ENCODE results near the gene MNAT1.
"Not testable (repeated sequence)": the region's sequence is repeated elsewhere in the genome, so short reads cannot be mapped to it uniquely, and the experiment has no call there.

The MNAT1 gene

DNA sequence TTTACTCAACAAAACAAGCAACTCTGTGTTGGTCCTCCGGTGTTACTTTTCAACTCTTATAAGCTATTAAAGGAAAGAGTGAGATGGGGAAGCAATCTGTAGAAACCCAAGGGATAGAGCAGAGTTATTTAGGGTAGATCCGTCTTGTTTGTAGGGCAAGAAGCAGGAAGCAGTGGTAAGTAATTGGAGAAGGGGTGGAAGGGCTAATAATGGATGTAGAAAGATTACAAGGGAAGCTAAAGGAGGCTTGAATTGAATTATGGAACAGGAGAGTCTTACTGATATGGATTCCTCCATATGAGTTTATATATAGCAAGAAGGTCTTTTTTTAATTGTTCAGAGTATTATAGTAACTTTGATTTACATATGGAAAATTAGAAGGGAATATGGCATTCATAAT, 72.7 kb downstream of the MNAT1 start:
- DNase-seq = no peak

DNA sequence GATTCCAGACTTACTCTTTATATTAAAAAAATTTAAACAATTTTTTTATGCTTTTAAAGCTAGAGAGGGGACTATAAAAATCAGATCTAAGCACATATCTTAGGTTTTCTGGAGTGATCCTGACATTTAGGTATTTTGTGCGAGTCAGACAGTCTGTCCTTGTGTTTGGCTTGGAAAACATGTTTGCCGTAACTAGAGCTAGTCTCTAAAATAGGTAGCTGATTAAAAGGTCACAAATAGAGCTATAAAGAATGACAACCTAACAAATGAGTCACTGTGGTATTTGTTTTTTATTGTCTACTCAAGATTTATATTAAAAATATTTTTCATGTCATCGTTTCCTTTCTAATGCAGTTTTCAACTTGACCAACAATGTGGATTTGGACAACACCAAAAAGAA, 73.4 kb downstream of the MNAT1 start:
- DNase-seq = peak; percentile 16

DNA sequence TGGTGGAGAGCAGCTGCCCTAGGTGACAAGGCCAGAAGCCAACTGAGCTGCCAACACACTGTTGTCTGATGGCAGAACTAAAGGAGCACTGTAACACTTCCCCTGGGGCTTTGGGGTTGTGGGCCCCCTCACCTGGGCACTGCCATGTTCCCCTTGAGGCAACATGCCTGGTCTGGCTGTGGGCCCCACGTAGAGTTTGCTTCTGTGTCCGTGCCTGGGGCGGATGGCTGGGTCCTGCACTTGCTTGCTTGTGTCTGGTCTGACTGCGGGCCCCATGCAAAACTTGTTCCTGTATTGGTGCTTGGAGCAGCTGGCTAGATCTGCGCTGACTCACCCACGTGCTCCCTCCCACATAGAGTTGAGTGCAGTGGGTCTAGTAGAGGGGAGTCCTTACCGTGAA, 78.4 kb downstream of the MNAT1 start:
- no peak for DNase-seq

DNA sequence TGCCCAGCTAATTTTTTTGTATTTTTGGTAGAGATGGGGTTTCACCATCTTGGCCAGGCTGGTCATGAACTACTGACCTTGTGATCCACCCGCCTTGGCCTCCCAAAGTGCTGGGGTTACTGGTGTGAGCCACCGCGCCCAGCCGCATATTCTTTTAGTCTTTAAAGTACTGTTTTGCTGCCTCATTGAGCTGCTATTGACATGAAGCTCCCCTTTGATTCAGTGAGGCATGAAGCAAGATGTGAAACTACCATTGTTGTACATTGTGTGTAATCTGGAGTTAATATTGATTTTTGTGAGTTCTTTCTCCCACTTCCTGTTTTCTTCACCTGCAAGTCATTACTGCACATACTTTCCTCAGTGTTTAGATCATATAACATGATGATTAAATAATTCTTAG, 80.8 kb downstream of the MNAT1 start:
- DNase-seq = peak; percentile 9

DNA sequence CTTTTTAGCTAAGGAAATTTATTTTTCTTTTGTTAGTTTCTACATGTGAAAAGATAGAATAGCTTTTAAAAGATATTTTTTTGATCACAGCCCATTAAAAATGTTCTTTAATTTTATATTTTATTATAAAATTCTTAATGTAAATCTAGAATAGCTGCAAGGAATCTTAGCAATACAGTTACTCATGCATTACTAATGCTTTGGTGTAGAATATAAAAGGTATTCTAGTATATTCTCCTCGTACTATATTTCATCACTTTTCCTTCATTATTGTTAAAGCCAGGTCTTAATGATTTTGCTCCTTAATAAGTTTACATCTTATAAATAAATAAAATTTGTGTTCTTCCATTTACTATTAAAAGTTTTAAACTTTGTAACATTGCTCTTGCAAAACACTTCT, 82.6 kb downstream of the MNAT1 start:
- no peak for DNase-seq

DNA sequence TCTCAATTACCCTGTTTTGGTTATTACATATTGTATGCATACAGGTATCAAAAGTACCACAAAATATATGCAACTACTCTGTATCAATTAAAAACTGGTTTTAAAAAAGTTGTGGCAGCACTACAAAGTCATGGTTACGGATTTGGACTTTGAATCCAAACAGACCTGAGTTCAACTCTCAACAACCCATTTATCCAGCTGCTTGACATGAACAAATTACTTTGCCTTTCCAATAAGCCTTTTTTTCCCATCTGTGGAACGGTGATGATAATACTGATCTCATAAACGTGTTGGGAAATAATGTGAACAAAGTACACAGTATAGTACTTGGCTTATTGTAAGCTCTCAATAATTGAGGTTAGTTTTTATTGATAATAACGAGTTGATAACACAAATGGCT, 85.0 kb downstream of the MNAT1 start:
- no peak for DNase-seq

DNA sequence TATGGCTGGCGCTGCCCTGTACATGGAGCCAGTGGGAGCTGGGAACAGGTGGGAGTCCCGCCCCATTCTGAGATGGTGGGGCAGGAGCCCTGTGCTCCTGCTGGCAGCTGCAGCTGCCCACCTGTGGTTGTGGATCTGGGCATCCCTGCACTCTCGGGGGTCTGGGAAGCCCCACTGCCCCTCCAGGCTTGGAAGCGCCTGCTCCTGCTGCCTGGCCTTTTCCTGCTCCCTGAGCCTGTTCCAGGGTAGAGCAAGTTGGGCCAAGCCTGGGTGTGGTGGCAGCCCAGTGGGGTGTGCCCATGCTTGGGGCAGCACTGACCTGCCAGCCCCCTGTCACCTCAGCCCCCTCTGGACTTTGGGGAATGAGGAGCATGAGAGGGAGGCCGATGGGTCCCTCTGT, 104.0 kb downstream of the MNAT1 start:
- DNase-seq = no peak

DNA sequence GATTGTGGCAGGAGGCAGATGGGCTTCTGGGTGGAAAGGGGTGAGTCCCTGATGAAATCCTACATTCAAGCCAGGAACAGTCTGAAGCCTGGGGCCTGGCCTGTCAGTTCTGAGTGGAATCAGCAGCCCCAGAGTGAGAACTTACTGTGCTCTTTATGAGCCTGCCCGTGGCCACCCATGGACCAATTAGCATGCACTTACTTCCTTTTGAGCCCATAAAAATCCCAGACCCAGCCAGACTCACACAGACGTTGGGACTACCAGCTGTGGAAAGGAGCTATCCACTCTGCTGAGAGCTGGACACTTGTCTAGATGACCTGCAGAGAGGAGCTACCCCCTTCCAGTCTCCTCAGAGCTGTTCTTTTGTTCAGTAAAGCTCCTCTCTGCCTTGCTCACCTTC, 104.5 kb downstream of the MNAT1 start:
- no peak for DNase-seq

DNA sequence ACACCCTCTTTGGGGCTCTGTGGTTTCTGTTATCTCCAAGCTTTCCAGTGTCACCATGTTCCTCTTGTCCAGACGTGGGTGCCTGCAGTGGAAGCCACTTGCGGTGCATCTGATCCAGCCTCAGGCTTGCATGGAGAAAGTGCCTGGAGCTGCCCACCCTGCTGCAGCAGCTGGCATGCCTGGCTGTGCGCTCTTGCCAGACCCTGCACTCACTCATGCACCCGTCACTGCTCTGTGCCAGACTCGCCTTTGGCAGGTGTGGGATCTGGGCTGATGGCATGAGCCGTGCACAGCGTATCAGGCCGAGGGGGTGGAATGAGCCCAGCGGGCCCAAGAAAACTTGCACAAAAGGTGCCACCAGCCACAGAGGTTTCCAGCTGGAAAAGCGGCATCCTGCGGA, 105.1 kb downstream of the MNAT1 start:
- DNase-seq = no peak

DNA sequence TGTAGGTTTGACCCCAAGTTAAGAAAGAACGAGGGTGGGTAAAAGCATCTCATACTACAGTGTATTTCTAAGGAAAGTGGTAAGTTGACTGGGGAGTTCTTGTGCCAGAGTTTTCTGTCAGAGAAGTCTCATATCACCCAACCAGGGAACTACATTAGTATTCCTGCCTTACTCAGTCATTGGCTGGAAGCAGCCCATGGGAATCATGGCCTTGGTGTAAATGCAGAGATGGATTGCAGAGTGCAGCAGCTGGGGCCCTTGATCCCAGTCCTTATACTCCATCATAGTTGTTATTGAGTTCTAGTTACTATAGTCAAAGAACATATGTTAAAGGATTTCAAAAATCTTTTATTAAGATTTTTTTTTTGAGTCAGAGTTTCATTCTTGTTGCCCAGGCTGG, 105.8 kb downstream of the MNAT1 start:
- DNase-seq = no peak

DNA sequence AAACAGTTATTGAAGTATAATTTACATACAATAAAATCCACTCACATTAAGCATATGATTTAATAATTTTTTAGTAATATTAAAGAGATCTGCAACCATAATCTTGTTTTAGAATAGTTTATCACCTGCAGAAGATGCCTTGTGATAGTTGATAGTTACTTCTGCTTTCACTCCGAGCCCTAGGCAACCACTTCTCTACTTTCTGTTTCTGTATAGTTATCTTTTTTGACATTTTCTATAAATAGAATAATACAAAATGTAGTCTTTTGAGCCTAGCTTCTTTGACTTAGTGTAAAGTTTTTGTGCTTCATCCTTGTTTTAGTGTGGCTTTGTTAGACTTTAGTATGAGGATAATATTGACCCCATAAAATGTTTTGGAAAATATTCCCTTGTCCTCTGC, 111.0 kb downstream of the MNAT1 start:
- no peak for DNase-seq

DNA sequence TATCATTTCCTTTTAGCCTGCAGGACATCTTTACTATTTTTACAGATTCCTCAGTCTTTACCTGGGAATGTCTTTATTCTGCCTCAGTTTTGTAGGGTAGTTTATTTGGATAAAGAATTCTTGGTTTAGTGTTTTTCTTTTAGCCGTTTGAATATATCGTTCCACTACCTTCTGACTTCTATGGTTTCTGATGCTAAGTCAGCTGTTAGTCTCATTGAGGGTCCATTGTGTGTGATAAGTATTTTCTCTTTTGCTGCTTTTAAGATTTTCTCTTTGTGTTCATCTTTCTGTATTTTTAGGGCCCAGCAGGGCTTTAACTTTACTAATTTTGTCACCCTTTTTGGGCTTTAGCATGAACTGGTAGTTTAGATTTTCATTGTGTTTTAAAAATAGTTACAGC, 113.5 kb downstream of the MNAT1 start:
- no peak for DNase-seq

DNA sequence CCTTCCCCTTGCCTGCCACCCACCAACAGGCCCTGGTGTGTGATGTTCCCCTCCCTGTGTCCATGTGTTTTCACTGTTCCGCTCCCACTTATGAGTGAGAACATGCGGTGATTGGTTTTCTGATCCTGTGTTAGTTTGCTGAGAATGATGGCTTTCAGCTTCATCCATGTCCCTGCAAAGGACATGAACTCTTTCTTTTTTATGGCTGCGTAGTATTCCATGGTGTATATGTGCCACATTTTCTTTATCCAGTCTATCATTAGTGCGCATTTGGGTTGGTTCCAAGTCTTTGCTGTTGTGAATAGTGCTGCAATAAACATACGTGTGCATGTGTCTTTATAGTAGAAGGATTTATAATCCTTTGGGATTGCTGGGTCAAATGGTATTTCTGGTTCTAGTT, 117.1 kb downstream of the MNAT1 start:
- not testable (repeated sequence) for DNase-seq

DNA sequence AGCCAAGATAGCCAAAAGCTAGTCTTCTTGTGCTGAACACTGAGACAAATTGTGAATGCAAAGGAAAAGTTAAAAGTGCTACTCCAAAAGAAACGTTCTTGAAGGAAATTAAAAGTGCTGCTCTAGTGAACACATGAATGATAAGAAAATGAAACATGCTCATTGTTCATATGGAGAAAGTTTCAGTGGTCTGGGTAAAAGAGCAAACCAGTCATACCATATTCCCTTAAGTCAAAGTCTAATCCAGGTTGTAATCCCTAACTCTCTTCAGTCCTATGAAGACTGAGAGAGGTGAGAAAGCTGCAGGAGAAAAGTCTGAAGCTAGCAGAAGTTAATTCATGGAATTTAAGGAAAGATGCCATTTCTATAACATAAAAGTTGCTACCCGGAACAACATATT, 121.5 kb downstream of the MNAT1 start:
- DNase-seq = no peak

DNA sequence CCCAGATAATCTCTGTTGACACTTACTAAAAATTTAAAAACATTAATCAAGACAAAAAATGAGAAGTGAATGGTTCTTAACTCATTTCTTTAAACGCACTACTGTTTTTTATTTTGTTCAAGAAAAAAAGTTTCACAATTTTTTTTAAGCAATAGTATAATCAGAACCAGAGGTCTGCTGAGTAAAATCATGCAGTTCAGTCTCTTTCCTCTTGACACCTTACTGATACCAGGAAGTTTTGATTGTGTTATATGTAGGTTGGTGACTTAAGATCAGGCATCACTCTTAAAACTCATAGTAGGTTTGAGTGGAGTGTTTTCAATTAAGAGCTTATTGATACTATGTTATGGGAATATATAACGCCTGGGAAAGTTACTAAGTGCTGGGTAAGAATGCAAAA, 125.0 kb downstream of the MNAT1 start:
- DNase-seq = no peak

DNA sequence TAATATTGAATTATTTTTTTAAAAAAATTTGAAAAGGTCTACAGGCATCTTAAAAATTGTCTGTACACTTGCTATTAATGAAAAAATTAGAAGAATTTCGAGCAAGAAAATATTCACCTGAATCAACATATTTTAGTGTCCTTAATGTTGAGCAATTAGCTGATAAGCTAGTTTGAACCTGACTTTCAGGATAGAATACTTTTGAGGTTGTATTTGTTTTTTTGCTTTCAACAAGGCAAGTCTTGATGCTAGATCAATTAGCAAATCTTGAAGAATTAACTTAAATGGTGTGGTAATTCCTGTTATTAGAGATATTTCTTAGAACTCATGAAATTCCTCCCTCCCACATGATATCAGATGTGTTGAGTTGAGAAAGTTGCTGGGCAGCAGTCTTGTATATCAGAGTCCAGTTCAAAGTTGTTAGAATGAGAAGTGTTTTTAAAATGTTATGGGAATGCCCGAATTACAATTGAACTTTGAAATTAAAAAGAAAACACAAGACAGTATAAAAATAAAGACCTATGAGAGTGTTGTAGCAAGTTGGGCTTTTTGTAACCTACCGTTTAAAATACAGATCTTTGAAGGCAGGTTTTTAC, 127.1 kb downstream of the MNAT1 start:
- DNase-seq = no peak

DNA sequence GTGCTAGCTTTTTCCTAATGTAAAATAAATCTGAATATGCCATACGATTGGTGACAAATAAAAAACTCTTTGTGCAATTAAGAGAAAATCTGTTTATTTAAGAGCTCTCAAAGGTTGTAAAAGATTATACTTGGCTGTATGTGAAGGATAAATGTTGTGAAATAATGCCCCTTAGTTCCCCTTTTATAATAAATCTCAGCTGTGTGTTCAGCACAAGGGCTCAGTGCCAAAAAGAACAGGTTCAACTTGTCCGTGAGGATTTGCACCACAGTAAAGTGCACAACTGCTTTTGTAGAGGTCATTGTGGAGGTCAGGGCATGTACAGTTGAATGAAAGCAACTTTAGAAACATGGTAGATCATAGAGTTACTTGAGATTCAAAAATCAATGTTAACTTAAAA, 127.7 kb downstream of the MNAT1 start:
- DNase-seq = no peak

DNA sequence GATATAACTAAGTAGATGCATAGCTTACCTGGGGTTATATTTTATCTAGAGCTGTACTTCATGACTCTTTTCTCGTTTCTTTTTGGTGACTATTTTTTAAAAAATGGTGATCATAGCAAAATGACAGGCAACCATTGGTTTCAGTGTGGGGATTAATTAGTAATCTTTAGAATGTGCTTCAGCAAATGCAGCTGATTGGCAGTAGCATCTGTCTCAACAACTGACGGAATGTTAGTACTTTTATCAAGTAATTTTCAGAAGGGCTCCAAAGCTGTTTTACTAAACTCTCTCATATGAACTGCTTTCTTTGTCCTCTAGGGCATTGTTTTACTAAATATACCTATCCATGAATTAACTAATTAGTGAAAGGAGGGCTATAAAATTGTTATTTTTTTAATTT, 128.7 kb downstream of the MNAT1 start:
- no peak for DNase-seq

DNA sequence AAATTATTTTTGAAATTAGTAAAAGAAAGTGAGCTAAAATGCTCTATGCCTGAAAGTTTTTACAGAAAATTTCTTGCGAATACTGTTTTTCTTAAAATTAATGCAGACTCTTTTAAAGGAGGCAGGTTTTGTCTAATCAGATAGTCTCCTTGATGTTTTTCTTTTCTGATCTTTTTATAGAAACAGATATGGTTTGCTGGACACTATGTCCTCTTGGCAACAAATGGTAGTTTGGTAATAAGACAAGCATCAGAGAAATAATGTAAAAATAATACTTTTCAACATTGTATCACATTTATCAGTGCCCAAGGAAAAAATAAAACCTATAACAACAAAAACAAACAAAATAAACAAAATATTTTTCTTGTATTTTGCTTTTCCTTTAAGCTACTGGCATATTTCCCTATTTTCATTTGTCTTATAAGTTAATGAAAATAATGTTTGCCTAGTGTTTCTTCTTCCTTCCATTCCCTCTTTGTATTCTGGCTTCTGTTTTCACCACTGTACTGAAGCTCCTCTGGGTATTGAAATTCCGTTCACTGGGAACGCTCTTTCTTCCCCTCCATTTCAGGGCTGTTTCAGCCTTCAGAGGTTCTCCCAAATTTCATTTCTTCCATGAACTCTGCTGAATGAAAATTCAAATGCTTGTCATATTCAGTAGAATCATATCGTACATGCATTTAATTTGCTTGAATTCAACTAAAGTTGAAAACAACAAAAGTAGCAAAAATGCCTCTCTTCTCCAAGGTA, 131.0 kb downstream of the MNAT1 start:
- DNase-seq = no peak

DNA sequence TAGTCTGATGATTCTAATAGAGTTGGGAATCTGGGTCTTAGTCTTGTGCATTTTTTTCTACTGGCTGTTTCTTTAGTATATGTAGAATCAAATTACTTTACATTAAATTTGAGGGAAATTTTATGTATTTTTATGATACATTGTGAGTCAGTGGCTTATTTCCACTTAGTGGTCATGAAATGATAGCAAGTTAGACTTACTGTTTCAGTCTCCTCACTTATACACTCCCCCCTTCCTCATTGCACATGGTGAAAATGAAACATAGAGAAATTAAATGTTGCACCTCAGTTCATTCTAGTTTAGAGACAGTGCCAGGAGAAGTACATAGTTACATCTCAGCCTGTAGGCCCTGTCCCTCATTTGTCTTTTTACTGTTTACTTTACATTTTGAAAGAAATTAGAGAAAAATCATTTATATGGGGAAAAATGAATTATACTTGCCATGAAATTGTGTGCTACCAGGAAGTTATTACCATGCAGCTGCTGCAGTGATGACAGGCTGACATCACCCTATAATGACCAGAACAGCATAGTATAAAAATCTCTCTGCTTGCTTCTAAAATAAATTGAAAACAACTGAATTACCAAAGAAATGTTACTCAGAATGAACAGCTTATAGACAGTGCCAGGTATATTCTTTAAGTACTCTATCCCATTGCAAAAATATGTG, 133.1 kb downstream of the MNAT1 start:
- peak; percentile 36 for DNase-seq

DNA sequence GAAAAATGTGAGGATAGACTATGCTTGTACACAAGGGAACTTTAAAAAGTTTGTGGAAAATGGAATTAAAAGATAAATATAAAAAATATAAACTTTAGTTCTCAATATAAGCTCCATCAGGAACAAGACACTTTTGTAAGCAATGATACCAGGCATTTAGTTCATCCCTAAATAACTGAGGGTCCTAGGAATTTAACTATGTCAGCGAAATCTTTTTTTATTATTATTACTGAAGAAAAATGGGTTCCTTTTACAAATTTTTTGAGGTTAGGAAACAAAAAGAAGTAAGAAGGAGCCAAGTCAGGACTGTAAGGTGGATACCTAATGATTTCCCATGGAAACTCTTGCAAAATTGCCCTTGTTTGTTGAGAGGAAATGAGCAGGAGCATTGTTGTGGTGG, 143.6 kb downstream of the MNAT1 start:
- no peak for DNase-seq

DNA sequence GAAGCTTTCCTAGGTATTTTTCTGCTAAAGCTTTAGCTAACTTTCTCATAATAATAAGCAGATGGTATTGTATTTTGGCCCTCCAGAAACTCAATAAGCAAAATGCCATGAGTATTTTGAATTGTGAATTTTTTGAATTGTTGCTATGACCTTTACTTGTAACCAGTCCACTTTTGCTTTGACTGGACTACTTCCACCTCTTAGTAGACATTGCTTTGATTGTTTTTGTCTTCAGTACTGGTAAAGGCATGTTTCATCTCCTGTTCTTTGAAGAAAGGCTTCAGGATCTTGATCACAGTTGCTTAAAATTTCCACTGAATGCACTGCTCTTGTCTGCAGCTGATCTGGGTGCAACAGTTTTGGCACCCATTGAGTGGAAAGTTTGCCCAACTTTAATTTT, 144.0 kb downstream of the MNAT1 start:
- DNase-seq = no peak

DNA sequence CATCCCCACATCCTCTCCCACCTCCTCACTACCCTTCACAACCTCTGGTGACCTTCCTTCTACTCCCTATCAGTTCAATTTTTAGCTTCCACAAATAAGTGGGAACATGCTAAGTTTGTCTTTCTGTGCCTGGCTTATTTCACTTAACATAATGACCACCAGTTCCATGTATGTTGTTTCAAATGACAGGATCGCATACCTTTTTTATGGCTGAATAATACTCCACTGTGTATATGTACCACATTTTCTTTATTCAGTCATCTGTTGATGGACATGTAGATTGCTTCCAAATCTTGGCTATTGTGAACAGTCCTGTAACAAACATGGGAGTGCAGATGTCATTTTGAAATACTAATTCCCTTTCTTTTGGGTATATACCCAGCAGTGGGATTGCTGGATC, 147.7 kb downstream of the MNAT1 start:
- DNase-seq = no peak

DNA sequence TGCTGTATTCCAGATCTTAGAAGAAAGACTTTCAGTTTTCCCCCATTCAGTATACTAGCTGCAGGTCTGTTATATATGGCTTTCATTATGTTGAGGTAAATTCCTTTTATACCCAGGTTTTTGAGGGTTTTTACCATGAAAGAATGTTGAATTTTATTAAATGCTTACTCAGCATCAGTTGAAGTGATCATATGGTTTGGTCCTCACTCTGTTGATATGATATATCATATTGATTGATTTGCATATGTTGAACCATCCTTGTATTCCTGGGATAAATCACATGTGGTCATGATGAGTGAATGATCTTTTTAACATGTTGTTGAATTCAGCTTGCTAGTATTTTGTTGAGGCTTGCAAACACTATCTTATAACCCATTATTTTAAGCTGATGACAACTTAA, 149.6 kb downstream of the MNAT1 start:
- DNase-seq = no peak

DNA sequence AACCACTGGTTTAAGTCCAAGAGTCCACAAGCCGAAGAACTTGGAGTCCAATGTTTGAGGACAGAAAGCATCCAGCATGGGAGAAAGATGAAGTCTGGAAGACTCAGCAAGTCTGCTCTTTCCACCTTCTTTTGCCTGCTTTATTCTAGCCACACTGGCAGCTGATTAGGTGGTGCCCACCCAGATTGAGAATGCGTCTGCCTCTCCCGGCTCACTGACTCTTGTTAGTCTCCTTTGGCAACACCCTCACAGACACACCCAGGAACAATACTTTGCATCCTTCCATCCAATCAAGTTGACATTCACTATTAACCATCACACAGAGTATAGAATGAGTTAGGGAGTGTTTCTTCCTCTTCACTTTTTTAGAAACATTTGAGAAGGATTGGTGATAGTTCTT, 156.1 kb downstream of the MNAT1 start:
- DNase-seq = not testable (repeated sequence)

All from fibroblast of skin of right biceps (primary cell).